Inferior parietal cortex (tissue), 1 donor: Measurements from ENCODE around the gene VPS9D1.
"Not testable (repeated sequence)": the region's sequence is repeated elsewhere in the genome, so short reads cannot be mapped to it uniquely, and the experiment has no call there.

Source experiments
- DNase-seq: peaks from one replicate; pipeline ENCODE4 v3.0.0-alpha.2; 2016; ENCODE audit errors: extremely low spot score

The VPS9D1 gene

DNA sequence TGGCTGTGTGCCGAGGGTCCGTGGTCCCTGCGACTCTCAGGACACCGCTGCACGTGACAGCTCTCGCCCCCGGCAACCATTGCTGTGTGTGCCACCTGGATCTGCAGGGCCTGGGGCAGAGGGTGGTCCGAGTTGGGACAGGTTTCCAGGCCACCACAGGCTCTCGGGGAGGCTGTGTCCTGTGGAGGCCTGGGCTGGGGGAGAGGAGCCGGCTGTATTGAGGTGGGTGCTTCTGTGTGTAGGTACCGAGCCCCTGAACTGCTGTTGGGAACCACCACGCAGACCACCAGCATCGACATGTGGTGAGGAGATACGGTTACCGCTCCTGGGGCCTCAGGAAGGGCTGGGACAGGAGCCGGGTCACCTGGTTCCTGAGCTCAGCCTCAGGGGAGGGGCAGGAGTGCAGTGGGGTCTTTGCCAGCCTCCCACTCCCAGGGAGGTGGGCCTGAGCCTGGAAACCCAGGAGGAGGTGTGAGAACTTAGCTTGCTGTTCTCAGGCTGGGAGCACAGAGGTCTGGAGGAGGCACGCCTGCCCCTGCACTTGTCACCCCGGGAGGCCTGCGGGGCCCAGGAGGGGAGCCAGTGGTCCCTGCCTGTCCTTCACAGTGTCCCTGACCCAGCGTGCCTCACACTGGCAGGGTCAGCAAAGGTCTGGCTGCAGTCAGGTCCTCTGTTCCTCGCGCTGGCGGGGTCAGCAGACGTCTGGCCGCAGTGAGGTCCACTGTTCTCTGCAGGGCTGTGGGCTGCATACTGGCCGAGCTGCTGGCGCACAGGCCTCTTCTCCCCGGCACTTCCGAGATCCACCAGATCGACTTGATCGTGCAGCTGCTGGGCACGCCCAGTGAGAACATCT lies 26.5 kb downstream of the VPS9D1 start:
- DNase-seq: no peak

DNA sequence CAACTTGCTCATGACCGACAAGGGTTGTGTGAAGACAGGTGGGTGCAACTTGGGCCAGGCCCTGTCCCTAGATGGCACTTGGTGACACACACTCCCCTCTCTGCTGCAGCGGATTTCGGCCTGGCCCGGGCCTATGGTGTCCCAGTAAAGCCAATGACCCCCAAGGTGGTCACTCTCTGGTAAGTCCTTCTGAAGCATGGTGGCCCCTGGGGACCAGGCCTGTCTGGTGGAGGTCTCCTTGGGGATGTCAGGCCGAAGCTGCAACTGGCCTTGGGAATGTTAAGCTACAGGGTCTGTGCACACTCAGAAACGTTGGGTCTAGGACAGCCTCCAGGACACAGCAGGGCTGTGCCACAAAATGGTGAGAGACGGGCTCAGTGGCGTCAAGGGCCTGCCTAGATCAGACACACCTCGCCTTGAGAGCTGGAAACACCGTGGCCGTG lies 27.4 kb downstream of the VPS9D1 start:
- no peak for DNase-seq

DNA sequence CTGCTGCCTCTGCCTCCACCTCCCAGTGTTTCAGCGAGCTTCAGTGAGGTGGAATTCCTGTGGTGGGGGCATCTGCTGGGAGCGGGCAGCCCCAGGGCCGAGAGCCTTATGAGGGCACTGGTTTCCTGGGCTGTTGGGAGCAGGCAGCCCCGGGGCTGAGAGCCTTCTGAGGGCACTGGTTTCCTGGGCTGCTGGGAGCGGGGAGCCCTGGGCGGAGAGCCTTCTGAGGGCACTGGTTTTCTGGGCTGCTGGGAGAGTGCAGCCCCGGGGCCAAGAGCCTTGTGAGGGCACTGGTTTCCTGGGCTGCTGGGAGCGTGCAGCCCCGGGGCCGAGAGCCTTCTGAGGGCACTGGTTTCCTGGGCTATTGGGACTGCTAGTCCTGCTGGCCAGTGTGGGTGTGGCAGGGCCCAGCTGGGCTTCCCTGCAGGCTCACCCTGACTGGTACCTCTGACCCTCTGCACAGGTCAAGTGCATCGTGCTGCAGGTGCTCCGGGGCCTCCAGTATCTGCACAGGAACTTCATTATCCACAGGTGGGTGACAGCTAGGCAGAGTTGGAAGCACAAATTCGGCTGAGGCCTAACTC lies 28.6 kb downstream of the VPS9D1 start:
- no peak for DNase-seq

DNA sequence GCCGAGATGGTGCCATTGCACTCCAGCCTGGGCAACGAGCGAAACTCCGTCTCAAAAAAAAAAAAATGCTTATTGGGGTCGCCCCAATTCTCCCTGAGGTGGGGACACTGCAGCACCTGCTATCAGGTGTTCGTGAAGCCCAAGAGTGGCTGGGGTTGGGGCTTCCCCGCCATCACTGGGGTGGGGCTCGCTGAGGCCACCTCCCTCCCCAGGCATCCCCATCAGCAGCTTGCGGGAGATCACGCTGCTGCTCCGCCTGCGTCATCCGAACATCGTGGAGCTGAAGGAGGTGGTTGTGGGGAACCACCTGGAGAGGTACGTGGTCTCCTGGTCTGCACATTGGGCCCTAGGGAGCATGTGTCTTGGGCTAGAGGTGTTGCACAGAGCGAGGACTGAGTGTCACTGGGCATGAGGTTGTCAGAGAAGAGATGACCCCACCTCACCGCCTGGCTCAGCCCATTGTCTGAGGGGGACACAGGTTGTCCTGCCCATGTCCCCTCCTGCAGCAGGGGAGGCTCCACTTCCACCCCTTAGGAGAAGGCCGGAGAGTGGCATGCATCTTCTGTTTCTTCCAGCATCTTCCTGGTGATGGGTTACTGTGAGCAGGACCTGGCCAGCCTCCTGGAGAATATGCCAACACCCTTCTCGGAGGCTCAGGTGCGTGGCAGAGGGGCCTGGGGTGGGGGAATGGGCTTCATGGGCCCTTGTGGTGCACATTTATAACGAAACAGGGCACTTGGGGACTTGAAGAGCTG lies 29.3 kb downstream of the VPS9D1 start:
- no peak for DNase-seq

DNA sequence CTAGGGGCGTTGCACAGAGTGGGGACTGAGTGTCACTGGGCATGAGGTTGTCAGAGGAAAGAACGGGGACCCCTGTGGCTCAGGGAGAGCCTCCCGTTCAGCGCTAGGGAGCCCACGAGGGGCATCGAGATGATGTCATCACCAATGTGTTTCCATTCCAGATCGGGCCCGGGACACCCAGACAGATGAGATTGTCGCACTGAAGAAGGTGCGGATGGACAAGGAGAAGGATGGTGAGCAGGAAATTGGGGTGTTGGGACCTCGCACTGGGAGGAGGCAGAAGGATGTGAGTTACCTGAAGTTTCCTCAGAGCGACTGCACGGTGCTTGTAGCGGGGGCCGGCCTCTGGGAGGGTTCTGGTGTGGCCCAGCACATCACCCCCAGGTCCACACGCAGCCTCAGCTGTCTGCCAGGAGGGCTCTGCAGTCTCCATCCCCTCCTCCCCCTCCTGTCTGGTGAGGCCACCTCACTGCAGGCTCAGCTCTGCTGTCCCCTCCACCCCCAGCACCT lies 30.3 kb downstream of the VPS9D1 start:
- DNase-seq: no peak

DNA sequence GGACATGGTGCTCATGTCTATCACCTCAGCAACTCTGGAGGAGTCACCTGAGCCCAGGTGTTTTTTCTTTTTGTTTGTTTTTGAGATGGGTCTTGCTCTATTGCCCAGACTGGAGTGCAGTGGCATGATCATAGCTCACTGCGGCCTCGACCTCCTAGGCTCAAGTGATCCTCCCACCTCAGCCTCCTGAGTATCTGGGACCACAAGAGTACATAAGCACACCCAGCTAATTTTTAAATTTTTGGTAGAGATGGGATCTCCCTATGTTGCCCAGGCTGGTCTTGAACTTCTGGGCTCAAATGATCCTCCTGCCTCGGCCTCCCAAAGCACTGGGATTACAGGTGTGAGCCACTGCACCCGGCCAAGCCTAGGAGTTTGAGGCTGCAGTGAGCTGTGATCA lies 31.1 kb downstream of the VPS9D1 start:
- DNase-seq: not testable (repeated sequence)

DNA sequence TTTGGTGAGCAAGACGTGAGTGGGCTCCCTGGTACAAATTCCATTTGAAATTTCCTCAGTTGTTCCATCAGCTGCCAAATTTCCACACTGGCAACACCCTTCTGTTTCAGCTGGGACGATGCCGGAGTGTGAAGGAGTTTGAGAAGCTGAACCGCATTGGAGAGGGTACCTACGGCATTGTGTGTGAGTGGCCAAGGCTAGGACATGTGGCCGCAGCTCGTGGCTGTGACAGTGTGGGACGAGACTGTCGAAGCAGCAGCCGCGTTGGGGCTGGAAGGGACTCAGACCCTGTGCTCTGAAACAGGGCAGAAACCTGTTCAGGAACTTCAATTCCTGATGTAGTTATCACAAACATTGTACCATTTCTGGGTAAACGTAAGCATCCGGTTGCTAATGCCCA lies 31.6 kb downstream of the VPS9D1 start:
- DNase-seq: no peak

DNA sequence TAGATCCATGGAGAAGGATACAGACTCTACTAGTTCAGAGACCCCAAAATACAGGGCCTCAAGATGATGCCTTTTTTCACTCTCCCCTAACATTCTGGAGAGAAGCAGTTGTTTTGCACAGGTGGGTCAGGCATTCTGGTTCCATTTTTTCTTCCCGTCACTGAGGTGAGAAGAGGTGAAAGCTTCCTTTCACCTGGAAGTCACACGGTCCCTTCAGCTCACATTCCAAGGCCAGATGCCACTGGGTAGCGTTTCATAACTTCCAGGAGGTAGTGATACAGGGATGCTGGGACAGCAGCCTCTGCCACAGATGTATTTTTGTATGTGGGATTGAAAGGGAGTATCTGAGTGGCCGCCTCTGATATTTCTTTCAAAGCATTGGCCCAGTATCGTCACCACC lies 32.3 kb downstream of the VPS9D1 start:
- DNase-seq: no peak

DNA sequence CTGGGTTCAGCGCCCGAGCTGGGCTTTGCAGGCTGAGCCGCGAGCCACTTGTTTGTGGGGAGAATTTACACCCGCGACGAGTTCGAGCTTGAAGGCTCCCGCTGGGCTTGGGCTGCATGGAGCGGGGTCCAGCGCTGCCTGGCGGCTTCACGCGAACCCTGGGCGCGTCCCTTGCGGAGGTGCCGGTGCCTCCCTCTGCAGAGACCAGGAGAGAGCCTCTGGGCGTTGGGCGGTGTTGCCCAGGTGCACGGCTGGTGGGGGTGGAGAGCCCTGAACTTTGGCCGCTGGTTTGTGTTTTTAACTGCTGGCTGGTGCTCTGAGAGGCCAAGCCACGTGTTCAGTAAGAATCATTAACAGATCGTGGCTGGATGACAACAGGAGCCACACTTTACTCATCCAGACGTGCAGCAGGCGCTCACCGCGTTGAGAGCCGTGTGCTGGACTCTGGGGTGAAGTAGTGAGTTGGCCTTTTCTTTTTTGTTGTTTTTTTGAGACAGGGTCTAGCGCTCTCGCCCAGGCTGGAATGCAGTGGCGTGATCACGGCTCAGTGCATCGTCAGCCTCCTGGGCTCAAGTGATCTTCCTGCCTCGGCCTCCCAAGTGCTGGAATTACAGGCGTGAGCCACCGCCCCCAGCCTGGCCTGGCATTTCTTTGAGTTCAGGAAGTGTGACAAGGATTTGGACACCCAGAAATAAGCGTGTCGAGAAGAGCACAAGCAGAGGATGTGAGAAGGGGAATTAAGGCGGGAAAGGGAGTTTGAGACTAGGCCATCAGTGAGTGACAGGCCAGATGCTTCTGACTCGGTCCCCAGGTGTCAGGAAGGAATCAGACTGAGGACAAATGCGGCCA lies 33.4 kb downstream of the VPS9D1 start:
- DNase-seq: no peak

DNA sequence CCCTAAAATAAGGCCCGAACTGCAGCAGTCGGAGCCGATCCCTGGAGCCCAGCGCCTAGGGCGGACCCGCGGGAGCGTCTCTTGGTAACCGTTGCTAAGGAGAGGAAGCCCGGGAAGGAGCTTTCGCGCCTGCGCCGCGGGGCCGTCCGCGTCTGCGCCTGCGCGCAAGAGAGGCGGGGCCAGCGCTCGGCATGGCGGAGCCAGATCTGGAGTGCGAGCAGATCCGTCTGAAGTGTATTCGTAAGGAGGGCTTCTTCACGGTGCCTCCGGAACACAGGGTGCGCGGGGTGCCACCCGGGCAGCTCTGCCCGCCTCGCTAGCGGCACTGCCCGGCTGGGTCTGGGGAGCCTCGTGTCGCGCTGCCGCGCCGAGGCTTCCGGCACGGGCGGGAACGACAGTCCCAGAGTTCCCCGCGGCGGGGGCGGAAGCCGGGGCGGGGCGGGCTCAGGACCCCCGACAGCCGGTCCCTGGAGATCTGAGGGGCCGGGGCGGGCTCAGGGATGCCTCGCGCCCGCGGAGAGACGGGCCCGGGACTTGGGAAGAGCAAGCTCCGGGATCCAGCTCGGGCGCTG lies 34.1 kb downstream of the VPS9D1 start, which contains the start of gene CDK10:
TSS of gene CDK10 (plus strand) at position 170 of the 572 bp plus-strand sequence. CDS start at position 192, 22 bp downstream.
- DNase-seq: peak; percentile 96

DNA sequence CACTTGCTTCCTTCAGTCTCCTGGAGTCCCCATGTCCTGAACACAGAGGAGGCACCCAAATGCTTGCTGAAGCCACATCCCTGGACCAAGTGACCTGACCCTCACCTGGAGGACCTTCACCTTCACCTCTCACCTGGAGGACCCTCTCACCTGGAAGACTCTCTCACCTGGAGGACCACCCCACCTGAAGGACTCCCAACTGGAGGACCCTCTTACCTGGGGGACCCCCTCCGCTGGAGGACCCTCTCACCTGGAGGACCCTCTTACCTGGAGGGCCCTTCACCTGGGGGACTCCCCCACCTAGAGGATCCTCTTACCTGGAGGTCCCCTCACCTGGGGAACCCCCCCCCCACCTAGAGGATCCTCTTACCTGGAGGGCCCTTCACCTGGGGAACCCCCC lies 34.8 kb downstream of the VPS9D1 start:
- no peak for DNase-seq

DNA sequence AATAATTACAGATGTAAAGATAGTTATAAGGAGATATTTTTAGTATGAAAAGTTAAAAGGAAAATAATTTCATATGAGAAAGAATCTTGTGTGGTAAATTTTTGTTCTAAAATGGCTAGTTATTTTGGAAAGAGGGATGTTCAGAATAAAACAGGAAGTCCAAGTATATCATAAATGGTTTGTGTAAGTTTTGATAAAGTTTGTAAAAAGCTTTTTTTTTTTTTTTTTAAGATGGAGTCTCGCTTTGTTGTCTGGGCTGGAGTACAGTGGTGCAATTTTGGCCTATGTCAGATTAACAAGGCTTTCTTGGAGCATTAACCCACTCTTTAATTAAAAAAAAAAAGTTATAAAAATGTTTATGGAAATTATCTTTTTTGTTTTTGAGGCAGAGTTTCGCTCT lies 42.4 kb downstream of the VPS9D1 start:
- no peak for DNase-seq

DNA sequence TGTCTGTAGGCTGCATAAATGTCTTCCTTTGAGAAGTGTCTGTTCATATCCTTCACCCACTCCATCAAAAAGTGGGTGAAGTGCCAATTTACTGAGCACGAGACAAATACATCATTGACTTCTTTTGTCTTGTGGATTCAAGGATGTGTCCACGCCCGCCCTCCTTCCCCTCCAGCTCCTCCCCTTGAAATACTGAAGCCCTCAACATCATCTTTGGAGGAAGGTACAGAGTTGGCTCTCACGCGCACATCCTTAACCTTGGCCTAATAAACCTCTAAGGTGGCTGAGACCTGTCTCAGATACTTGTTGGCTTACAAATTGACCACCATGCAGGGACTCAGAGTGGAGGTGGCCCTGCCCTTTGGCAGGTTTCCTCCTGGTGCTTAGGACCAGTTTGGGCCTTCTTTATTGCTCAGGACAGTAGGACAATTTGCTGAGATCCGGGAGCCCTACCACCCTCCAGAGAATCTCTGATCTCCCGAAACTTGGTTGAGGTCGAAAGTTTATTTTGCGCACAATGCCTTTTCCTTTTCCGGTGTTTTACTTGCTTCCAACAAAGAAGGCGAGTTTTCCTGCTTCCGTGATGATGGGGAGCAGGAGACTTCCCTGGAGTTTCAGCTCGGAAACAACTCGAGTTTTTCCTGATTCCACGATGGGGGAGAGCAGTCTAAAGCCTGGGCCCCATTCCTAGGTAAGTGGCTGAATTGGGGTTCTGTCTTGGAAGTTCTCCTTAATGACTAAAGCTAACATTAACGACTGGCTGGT lies 48.3 kb downstream of the VPS9D1 start:
- DNase-seq: no peak

DNA sequence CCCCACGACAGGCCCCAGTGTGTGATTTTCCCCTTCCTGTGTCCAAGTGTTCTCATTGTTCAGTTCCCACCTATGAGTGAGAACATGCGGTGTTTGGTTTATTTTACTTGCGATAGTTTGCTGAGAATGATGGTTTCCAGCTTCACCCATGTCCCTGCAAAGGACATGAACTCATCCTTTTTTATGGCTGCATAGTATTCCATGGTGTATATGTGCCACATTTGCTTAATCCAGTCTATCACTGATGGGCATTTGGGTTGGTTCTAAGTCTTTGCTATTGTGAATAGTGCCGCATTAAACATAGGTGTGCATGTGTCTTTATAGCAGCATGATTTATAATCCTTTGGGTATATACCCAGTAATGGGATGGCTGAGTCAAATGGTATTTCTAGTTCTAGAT lies 49.1 kb downstream of the VPS9D1 start:
- not testable (repeated sequence) for DNase-seq

DNA sequence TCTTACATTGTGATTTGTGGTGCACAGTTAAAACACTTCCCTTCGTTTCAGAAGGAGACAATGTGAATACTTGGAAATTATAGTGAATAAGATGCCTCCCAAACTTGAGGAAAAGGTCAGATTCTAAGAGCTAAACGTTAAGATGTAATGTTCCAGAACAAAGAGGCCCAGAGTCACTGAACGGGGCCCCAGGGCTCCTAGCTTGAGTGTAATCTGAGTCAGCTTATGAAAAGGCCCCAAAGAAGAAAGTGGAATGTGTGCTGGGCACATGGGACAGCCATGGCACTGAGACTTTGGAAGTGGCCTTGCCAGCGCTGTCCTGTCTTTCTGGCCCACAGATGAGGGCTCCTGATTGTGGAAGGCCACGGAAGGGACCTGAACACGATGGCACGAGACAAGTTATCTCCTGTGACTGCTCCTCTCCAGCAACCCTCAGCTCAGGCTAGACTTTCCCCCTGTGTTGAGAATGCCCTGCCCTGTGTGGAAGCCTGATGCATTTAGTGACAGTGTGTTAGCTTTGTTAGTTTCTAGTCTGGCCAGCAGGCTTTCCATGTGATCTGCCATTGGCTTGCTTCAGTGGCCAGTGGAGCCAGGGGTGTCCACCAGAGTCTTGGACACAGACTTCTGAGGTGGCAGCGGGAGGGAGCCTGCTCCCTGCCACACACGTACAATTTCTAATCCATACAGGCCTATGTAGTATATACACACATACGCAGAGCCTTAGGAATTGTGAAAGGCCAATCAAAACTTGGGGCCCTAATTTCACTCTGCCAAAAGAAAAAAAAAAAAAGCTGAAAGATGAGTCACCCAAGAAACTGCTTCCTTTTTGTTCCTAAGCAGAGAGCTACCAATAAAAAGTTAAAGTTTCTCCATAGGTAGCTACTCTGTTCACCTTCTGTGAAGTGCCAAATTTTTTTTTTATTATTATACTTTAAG lies 49.9 kb downstream of the VPS9D1 start:
- DNase-seq: no peak

DNA sequence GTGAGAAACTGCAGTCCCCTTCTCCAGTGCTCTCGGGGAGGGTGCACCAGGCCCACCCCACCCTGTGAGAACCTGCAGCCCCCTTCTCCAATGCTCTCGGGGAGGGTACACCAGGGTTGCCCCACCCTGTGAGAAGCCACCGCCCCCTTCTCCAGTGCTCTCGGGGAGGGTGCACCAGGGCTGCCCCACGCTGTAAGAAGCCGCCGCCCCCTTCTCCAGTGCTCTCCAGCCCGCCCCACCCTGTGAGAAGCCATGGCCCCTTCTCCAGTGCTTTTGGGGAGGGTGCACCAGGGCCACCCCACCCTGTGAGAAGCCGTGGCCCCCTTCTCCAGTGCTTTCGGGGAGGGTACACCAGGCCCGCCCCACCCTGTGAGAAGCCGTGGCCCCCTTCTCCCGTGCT lies 50.9 kb downstream of the VPS9D1 start:
- DNase-seq: no peak

DNA sequence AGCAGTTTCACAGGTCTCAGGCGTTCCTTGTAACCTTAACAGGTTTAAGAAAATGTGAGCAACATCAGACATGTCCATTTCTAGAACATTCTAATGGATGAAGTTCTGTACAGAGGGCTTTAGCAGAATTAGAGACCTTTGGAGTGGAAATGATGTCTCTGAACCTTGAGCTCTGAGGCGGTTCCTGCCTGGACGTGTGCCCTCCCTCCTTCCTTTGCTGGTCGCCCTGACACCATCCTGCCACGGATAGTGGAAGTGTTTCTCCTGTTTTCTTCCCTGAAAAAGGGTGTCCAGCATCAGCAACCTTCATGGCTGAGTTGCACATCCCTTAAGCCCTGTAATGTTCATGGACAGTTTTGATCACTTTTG lies 51.9 kb downstream of the VPS9D1 start:
- no peak for DNase-seq

DNA sequence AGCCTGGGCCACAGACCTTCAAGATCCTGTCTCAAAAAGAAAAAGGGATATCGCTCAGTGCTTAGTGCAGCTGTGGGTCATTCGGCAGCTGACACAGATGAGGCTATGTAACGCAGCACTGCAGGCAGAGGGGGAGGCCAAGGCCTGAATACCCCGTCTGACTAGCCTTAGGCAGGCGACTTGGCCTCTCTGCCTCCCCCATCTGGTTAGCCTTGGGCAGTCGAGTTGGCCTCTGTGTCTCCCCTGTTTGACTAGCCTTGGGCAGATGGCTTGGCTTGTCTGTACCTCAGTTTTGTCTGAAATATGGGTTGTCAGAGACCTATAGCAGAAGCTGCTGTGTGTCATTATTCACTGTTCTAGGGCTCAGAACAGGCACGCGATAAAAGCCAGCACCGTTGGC lies 53.1 kb downstream of the VPS9D1 start:
- DNase-seq: no peak

DNA sequence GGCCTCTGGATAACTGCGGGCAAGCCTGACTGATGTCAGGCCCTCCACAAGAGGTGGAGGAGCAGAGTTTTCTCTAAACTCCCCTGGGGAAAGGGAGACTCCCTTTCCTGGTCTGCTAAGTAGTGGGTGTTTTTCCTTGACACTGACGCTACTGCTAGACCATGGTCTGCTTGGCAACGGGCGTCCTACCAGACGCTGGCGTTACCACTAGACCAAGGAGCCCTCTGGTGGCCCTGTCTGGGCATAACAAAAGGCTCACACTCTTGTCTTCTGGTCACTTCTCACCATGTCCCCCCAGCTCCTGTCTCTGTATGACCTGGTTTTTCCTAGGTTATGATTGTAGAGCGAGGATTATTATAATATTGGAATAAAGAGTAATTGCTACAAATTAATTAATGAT lies 53.7 kb downstream of the VPS9D1 start:
- DNase-seq: not testable (repeated sequence)
